Smooth muscle cell (in vitro differentiated cells): Measurements from ENCODE around the gene IGF1. TPM values are rescaled to one million over a fixed set of nuclear protein-coding genes. Genes with fewer than 3 reads are reported as not detected.

ENCODE experiments used
- DNase-seq: peaks from one replicate; lab custom pipeline; 2025; ENCODE audit not compliant: unreplicated experiment; lab: John Stamatoyannopoulos, UW
- H2AFZ ChIP-seq: fragments of 200-600 bp; sonication (generic); 2 replicates; pipeline ENCODE4 v1.6.0; 2016; ENCODE audit warnings: antibody characterized with exemption, low read depth, mild to moderate bottlenecking
- H3F3A ChIP-seq: fragments of 200-600 bp; sonication (generic); 2 replicates; pipeline ENCODE4 v1.6.0; 2017; ENCODE audit warnings: antibody characterized with exemption, low read depth
- H3K27ac ChIP-seq: fragments of 200-600 bp; sonication (generic); 2 replicates; pipeline ENCODE4 v1.5.1; 2016; ENCODE audit warnings: low read depth, mild to moderate bottlenecking
- H3K27me3 ChIP-seq: fragments of 200-600 bp; sonication (generic); 2 replicates; pipeline ENCODE4 v1.6.1; 2016; ENCODE audit warnings: low read depth, mild to moderate bottlenecking
- H3K36me3 ChIP-seq: fragments of 200-600 bp; sonication (generic); 2 replicates; pipeline ENCODE4 v1.5.1; 2016; ENCODE audit warnings: low read depth
- H3K4me1 ChIP-seq: fragments of 200-600 bp; sonication (generic); 2 replicates; pipeline ENCODE4 v1.5.1; 2016; ENCODE audit warnings: low read depth
- H3K4me2 ChIP-seq: fragments of 200-600 bp; sonication (generic); 2 replicates; pipeline ENCODE4 v1.6.0; 2016; ENCODE audit warnings: mild to moderate bottlenecking
- H3K4me3 ChIP-seq: fragments of 200-600 bp; sonication (generic); 2 replicates; pipeline ENCODE4 v1.5.1; 2016; ENCODE audit warnings: mild to moderate bottlenecking
- H3K79me2 ChIP-seq: fragments of 200-600 bp; sonication (generic); 2 replicates; pipeline ENCODE4 v1.6.0; 2016; ENCODE audit warnings: low read depth, mild to moderate bottlenecking
- H3K9ac ChIP-seq: fragments of 200-600 bp; sonication (generic); 2 replicates; pipeline ENCODE4 v1.6.0; 2016; ENCODE audit warnings: low read depth
- H3K9me3 ChIP-seq: fragments of 200-600 bp; sonication (generic); replicated peaks from 2 replicates; pipeline ENCODE4 v1.5.1; 2016; ENCODE audit warnings: low read depth
- H4K20me1 ChIP-seq: fragments of 200-600 bp; sonication (generic); 2 replicates; pipeline ENCODE4 v1.6.0; 2016; ENCODE audit warnings: low read depth
- WGBS: methylation state at CpG from one replicate; pipeline ENCODE4 v1.1.7; 2016; ENCODE audit warnings: low lambda C conversion rate; 5-methylcytosine and 5-hydroxymethylcytosine counted together
- polyA plus RNA-seq: library from polyadenylated mRNA; unstranded; fragments of >200 nt; fragmentation: Nextera tagmentation; extraction: Ambion mirVana; gene quantifications from 2 replicates; pipeline ENCODE4 v1.2.1, GENCODE V29; 2016
- total RNA-seq: library from RNA; depleted of rRNA; stranded (reverse); fragments of >200 nt; gene quantifications from 2 replicates; pipeline ENCODE4 v1.2.3, GENCODE V29; 2014
- TF ChIP-seq, protein P1 (sequence below): fragments of 200-600 bp; sonication (generic); IDR thresholded peaks from 2 replicates; pipeline ENCODE4 v1.5.1; 2017; ENCODE audit warnings: borderline replicate concordance, mild to moderate bottlenecking, antibody characterized with exemption; ENCODE audit not compliant: insufficient read depth, poor library complexity, severe bottlenecking

IGF1 gene
- total and polyA plus RNA-seq, 2 experiments from 2014 or later: 1.3 to 8.9 TPM

GRCh38 chr12:102462386-102462785, 18.0 kb downstream of the IGF1 start:
- H3K4me2 ChIP-seq: no peak overlapping the region
- H3K79me2 ChIP-seq: no peaks in the 10 kb centered on the region
- H3K9ac ChIP-seq: no peak overlapping the region
- H3K4me3 ChIP-seq: no peak overlapping the region
- TF ChIP-seq, protein P1, sequence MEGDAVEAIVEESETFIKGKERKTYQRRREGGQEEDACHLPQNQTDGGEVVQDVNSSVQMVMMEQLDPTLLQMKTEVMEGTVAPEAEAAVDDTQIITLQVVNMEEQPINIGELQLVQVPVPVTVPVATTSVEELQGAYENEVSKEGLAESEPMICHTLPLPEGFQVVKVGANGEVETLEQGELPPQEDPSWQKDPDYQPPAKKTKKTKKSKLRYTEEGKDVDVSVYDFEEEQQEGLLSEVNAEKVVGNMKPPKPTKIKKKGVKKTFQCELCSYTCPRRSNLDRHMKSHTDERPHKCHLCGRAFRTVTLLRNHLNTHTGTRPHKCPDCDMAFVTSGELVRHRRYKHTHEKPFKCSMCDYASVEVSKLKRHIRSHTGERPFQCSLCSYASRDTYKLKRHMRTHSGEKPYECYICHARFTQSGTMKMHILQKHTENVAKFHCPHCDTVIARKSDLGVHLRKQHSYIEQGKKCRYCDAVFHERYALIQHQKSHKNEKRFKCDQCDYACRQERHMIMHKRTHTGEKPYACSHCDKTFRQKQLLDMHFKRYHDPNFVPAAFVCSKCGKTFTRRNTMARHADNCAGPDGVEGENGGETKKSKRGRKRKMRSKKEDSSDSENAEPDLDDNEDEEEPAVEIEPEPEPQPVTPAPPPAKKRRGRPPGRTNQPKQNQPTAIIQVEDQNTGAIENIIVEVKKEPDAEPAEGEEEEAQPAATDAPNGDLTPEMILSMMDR: no peak
- WGBS: 79% methylated on average over 1 of the region's 1 CpG
- no peaks in the 10 kb centered on the region for H4K20me1 ChIP-seq
- H3K27me3 ChIP-seq: no peaks in the 10 kb centered on the region
- no peaks in the 10 kb centered on the region for H3K9me3 ChIP-seq
- no peak for DNase-seq
- H3F3A ChIP-seq: no peaks in the 10 kb centered on the region
- no peaks in the 10 kb centered on the region for H3K4me1 ChIP-seq
- no peak overlapping the region for H3K27ac ChIP-seq
- no peaks in the 10 kb centered on the region for H3K36me3 ChIP-seq
- no peak overlapping the region for H2AFZ ChIP-seq

DNA sequence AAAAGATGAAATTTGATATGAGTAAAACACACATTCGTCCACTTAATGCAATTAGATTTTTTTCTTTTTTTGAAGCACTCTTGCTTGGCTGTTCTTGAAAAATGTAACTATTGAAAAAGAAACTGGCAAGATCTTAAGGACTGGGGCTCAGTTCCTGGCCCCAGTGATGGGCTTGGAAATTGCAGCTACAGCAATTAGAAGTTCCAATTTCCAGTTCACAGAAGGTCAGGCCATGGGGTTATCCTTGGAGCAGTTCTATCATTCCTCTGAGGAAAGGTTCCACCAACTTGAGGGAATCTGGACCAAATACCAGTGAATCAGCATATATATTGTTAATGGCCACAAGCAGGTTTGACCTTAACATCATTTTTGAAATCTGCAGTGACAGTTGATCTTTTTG, 18.9 kb downstream of the IGF1 start:
- Histone ChIP-seq H3F3A (no peaks in the 10 kb centered on the region), H3K9me3 (no peaks in the 10 kb centered on the region), H2AFZ (no peak overlapping the region), H3K9ac (no peak overlapping the region), H3K4me2 (no peak overlapping the region), H3K79me2 (no peaks in the 10 kb centered on the region), H3K27ac (no peak overlapping the region), H3K36me3 (no peaks in the 10 kb centered on the region), H3K4me3 (no peak overlapping the region), H4K20me1 (no peaks in the 10 kb centered on the region), H3K4me1 (no peaks in the 10 kb centered on the region), H3K27me3 (no peaks in the 10 kb centered on the region)
- TF ChIP-seq, protein P1: no peak
- no peak for DNase-seq
- WGBS: 92% methylated on average over 1 of the region's 1 CpG

DNA sequence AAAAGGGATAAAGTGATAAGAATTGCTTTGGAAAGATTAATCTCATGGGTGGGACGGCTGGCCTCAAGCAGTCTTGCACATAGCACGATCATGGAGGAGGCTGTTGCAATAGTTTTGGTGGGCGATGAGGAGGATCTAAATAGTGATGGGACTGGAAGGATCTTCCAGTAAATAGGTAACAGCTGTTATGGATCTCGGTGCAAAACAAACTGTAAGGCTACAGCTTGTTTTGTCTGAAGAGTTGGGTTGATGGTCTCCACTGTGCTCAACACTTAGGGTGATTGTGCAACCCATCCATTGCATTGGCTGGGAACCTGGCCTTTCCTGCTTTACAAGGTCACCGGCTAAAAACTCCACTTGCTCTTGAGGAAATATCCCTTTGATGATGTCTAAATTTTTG, 21.0 kb downstream of the IGF1 start:
- no peak for DNase-seq
- no peak overlapping the region for H3K4me3 ChIP-seq
- no peaks in the 10 kb centered on the region for H3K79me2 ChIP-seq
- no peaks in the 10 kb centered on the region for H3K9me3 ChIP-seq
- H3K36me3 ChIP-seq: no peaks in the 10 kb centered on the region
- H4K20me1 ChIP-seq: no peaks in the 10 kb centered on the region
- H3K9ac ChIP-seq: no peak overlapping the region
- H3K27me3 ChIP-seq: no peaks in the 10 kb centered on the region
- H3K4me2 ChIP-seq: no peak overlapping the region
- 65% methylated on average over 5 of the region's 5 CpGs for WGBS
- H3F3A ChIP-seq: no peaks in the 10 kb centered on the region
- H2AFZ ChIP-seq: no peak overlapping the region
- no peak overlapping the region for H3K27ac ChIP-seq
- TF ChIP-seq, protein P1: no peak
- no peaks in the 10 kb centered on the region for H3K4me1 ChIP-seq
